Measurements from ENCODE around the gene TMEM11.

TMEM11 gene

DNA sequence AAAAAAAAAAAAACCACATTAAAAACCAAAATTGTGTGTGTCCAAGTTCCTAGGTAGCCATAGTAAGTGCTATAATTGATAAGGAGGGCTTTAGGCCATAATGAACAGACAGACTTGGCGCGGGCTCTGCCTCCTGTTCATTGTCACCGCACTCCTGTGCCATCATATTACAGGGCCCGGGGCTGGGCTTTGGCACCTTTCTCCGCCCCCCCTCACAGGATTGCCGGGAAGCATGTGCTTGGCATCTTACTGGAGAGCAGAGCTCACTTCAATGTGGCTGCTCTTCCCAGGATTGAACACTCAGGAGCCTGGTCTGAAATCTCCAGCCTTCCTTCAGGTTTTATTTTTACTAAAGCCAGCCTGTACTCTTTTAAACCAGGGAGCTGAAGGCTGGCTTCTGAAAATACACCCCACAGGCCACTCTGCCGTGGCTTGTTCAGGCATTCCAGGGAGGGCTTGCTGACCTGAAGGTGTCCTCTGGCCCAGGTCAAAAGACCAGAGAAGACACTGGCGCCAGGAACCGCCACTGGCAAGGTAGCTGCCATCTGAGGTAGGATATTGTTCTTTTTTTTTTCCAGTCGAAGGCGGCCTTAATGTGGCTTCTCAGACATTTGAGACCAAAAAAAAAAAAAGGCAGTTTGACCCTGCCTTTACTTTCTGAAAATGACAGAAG, 47.9 kb downstream of the TMEM11 start:
- TF ChIP-seq, protein P1, sequence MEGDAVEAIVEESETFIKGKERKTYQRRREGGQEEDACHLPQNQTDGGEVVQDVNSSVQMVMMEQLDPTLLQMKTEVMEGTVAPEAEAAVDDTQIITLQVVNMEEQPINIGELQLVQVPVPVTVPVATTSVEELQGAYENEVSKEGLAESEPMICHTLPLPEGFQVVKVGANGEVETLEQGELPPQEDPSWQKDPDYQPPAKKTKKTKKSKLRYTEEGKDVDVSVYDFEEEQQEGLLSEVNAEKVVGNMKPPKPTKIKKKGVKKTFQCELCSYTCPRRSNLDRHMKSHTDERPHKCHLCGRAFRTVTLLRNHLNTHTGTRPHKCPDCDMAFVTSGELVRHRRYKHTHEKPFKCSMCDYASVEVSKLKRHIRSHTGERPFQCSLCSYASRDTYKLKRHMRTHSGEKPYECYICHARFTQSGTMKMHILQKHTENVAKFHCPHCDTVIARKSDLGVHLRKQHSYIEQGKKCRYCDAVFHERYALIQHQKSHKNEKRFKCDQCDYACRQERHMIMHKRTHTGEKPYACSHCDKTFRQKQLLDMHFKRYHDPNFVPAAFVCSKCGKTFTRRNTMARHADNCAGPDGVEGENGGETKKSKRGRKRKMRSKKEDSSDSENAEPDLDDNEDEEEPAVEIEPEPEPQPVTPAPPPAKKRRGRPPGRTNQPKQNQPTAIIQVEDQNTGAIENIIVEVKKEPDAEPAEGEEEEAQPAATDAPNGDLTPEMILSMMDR (conservative IDR thresholded peaks at IDR 0.05; ENCODE audit: control insufficient read depth, insufficient read depth, low read depth, low read length): no peak
- DNase-seq (ENCODE audit: low read depth): no peak
- no peak overlapping the region for H3K4me3 ChIP-seq (ENCODE audit: control insufficient read depth, low read depth, low read length)

DNA sequence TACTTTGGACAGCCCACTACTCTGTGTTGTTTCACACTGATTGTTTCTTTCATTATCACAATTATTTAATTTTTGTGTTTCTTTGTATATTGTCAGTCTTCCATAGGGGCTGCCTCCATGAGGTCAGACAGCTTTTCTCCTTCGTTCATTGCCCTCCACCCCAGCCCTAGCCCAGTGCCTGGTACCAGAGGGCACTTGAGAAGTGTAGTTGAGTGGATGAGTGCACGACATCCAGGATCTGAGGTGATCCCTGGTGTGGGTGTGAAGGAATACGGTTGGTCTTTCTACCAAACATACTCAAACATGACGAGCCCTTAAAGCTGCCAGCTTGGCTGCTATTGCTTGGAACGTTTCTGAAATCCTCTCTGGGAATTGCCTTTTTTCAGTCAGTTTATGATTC, 49.3 kb downstream of the TMEM11 start:
- no peak for DNase-seq (ENCODE audit: low read depth)
- no peak overlapping the region for H3K4me3 ChIP-seq (ENCODE audit: control insufficient read depth, low read depth, low read length)
- TF ChIP-seq, protein P1 (conservative IDR thresholded peaks at IDR 0.05; ENCODE audit: control insufficient read depth, insufficient read depth, low read depth, low read length): no peak

DNA sequence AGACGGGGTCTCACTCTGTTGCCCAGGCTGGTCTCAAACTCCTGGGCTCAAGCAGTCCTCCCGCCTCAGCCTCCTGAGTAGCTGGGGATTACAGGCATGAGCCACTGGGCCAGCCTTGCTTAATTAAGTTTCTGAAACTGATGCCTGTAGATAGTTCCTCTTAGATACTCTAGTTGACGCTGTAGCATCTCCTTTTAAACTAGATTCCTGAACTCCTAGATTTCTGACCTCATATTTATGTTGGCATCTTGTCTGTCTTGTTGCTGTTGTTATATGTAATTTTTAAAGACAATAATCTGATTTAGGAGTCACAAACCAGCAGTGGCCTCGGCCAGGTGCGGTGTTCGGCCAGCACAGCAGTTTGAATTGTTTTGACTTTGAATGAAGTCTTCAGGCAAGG, 49.7 kb downstream of the TMEM11 start:
- no peak for DNase-seq (ENCODE audit: low read depth)
- TF ChIP-seq, protein P1 (conservative IDR thresholded peaks at IDR 0.05; ENCODE audit: control insufficient read depth, insufficient read depth, low read depth, low read length): no peak
- no peak overlapping the region for H3K4me3 ChIP-seq (ENCODE audit: control insufficient read depth, low read depth, low read length)

DNA sequence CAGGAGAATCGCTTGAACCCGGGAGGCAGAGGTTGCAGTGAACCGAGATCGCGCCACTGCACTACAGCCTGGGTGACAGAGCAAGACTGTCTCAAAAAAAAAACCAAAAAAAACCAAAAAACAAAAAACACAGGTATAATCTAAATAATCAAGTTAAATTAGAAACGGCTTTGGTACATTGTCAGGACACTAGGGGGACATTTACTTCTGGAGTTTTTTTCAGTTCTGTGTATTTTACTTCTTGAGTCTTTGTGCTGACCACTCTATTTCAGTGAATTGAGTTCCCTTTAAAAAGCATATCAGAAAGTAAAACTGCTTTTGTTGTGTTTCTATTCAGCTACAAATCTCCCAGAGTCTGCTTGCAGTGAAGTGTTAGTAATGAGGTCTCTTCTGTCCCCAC, 50.9 kb downstream of the TMEM11 start:
- no peak overlapping the region for H3K4me3 ChIP-seq (ENCODE audit: control insufficient read depth, low read depth, low read length)
- TF ChIP-seq, protein P1 (conservative IDR thresholded peaks at IDR 0.05; ENCODE audit: control insufficient read depth, insufficient read depth, low read depth, low read length): no peak

DNA sequence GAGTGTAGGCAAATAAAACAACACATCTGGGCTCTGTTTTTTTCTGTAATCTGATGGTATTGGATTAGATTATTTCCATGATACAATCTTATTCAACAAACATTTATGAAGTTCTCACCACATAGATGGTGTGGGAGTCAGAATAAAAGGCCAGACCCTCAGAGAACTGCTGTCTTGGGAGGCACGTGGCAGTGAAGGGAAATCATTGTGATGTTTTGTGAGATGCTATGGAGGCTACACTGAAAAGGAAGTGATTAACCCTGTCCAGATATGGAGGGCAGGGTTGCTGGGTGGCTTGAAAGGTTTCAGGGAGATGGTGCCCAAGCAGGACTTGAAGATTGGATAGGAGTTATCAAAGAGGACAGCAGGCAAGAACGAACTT, 51.6 kb downstream of the TMEM11 start:
- TF ChIP-seq, protein P1 (conservative IDR thresholded peaks at IDR 0.05; ENCODE audit: control insufficient read depth, insufficient read depth, low read depth, low read length): no peak
- no peak overlapping the region for H3K4me3 ChIP-seq (ENCODE audit: control insufficient read depth, low read depth, low read length)
- DNase-seq (ENCODE audit: low read depth): no peak

More for the DNA sequence above, 50.9 kb downstream of the TMEM11 start:
- DNase-seq (ENCODE audit: low read depth): no peak

DNA sequence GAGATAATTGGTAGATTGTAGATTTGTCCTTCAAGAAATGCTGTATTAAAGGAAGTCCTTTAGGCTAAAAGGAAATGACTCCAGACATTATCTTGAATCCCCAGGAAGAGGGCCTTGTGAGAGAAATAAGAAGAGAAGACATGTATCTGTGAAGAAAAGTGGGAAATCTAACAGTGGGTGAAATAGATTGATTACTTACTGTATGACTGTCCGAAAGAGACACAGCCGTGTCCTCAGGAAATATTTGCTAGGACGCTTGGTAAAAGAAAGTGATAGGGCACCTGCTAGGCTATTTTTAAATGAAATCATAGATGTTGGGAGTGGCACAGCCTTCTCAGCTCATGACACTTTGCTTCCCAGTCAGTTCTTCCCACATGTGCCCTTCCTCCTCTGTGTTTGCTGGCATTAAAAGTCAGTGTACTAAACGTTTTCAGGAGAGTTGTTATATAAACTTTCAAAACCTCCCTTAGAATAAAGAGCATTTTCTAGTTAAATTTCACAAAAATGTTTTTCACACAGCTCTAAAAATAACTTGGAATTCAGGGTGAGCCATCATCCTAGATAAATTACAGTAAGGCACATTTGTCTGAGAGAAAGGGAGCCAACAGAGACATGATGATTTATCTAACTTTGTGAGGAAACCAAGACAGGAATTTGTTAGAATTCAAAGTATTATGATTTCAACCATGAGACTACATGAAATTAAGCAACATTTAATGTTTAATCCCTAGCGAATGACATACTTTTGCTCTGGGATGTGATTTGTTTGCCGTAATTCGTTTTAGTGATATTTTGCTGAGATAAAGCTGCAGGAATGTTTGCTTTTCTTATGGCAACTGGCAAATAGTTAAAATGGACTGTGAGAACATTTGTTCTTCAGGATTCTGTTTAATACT, 52.2 kb downstream of the TMEM11 start:
- peak; percentile 69 for DNase-seq (ENCODE audit: low read depth)
- no peak overlapping the region for H3K4me3 ChIP-seq (ENCODE audit: control insufficient read depth, low read depth, low read length)
- TF ChIP-seq, protein P1 (conservative IDR thresholded peaks at IDR 0.05; ENCODE audit: control insufficient read depth, insufficient read depth, low read depth, low read length): no peak
